Prostate gland (tissue), 2 donors: ENCODE data around the gene UGDH.

Source experiments
- CTCF ChIP-seq, 4 experiments: fragments of 200-600 bp in 2 of 4; fragments of 450-650 bp in 2 of 4; sonication (generic) in 2 of 4; IDR thresholded peaks; 1 replicate in 3 of 4; 2 replicates in 1 of 4; pipeline ENCODE4 v1.5.1; 2016 to 2019; ENCODE audit warnings: antibody characterized with exemption in 4 of 4, mild to moderate bottlenecking in 2 of 4, moderate library complexity in 2 of 4
- POLR2AphosphoS5 ChIP-seq: sonication (generic); formaldehyde crosslinking; IDR thresholded peaks from one replicate; pipeline ENCODE4 v1.6.1; 2017; ENCODE audit warnings: antibody characterized with exemption

GRCh38 chr4:39464886-39465501 is 62.2 kb downstream of the UGDH start:
- TF ChIP-seq POLR2AphosphoS5 (no peak), CTCF (IDR thresholded peaks at IDR 0.05) (no peak)
